IPS DF 19.7 (cell line): Measurements from ENCODE around the gene TBXAS1.

ENCODE experiments used
- DNase-seq: peaks from one replicate; pipeline ENCODE4 v3.0.0-alpha.2; 2013; ENCODE audit warnings: low read depth, low spot score

Gene TBXAS1

DNA sequence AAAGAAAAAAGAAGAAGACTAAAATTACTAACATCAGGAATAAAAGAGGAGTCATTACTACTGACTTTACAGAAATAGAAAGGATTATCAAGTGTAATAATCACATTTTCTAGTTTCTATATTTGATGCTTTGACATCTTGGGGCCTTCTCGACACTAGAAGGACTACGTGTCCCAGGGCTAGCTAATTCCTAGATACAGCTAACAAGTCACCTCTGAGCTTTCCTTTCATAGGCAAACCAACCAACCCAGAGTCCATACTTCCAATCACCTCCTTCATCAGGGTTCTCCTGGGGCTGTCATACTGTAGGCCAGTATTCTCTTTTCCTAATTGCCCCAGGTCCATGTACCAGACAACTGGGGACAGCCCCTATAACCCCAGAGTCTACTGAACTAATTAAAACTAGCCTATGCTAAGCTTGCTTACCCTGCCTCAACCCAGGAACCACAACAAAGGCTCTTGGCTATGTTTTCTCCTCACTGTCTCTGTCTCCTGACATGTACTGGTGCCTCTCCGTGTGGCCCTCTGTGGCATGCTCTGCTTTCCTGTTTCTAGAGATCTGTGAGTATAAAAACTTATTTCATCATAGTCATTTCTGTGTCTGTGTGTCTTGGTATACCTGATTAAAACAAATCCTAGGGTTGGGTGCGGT is 240.4 kb downstream of the TBXAS1 start:
- DNase-seq = no peak
